Spleen (tissue), 7 donors: ENCODE measurements around the gene TFB1M.

ENCODE experiments used
- POLR2A ChIP-seq, 3 donors: fragments of 450-650 bp; IDR thresholded peaks; one replicate each; pipeline ENCODE4 v1.5.1; 2017; ENCODE audit warnings: antibody characterized with exemption in 3 of 3, mild to moderate bottlenecking in 1 of 3
- TF ChIP-seq, protein P1 (sequence below), 11 experiments: fragments of 200-600 bp in 7 of 11; fragments of 450-650 bp in 4 of 11; sonication (generic) in 4 of 11; IDR thresholded peaks in 8 of 11; conservative IDR thresholded peaks in 3 of 11; 1 replicate in 7 of 11; 2 replicates in 4 of 11; pipeline versions ENCODE4 v1.4.0 to v1.8.0; 2016 to 2021; ENCODE audit warnings: antibody characterized with exemption in 11 of 11, inconsistent platforms in 4 of 11, mild to moderate bottlenecking in 1 of 11
- donor health status: DM: no; HTN: no; CAD: no; lungs with moderate emphysema.
- donor health status: DM: no; HTN: no; CAD: no.
- donor health status: DM: no; HTN: no; CAD: no.

DNA sequence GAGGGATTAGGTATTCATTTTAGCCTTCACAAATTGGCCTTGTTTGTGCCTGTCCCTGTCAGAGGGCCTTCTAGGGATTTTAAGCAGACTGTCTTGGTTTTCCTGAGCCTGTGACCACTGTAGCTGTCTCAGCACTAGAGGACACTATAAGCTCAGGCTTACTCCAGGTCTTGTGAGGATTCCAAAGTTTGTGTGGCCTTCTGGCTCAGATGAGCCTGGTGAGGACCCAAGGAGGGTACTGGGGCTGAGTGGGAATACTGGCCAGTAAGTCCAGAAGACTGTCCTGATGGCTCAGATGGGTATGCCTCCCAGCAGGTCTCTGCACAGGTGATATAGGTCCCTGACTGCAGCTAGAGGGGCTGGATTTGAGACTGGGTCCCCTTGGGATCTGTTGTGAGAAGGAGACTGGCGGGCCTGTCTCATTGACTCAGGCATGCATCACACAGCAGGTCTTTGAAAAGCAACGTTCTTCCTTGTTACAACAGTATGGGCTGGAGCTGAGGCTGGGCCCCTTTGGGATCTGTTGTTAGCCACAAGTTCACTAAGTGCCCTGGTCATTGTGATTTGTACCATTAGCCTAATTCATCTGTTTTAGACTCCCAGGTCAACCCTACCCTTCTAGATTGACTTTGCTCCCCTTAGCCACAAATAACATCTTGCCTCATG lies 26.3 kb upstream of the TFB1M start:
- no peak for TF ChIP-seq POLR2A (IDR thresholded peaks at IDR 0.05)
- TF ChIP-seq, protein P1, sequence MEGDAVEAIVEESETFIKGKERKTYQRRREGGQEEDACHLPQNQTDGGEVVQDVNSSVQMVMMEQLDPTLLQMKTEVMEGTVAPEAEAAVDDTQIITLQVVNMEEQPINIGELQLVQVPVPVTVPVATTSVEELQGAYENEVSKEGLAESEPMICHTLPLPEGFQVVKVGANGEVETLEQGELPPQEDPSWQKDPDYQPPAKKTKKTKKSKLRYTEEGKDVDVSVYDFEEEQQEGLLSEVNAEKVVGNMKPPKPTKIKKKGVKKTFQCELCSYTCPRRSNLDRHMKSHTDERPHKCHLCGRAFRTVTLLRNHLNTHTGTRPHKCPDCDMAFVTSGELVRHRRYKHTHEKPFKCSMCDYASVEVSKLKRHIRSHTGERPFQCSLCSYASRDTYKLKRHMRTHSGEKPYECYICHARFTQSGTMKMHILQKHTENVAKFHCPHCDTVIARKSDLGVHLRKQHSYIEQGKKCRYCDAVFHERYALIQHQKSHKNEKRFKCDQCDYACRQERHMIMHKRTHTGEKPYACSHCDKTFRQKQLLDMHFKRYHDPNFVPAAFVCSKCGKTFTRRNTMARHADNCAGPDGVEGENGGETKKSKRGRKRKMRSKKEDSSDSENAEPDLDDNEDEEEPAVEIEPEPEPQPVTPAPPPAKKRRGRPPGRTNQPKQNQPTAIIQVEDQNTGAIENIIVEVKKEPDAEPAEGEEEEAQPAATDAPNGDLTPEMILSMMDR (IDR thresholded peaks at IDR 0.05 in 8 of 11, conservative IDR thresholded peaks at IDR 0.05 in 3 of 11): no peak
